Stimulated activated CD4-positive, alpha-beta T cell treated with anti-CD3 and anti-CD28 coated beads, Interleukin-12 subunit alpha, Interleukin-12 subunit beta, amount 100 ng/mL, for 48 hours (primary cell): Measurements from ENCODE around the gene MMP28.
A peak's percentile ranks its signal among the peaks of the same experiment; 100 is the strongest.

Source experiments
- DNase-seq, 3 donors: peaks; one replicate each; pipeline ENCODE4 v3.0.0-alpha.2; 2020; ENCODE audit warnings: low read depth in 2 of 3, low spot score in 1 of 3

MMP28 gene, protein sequence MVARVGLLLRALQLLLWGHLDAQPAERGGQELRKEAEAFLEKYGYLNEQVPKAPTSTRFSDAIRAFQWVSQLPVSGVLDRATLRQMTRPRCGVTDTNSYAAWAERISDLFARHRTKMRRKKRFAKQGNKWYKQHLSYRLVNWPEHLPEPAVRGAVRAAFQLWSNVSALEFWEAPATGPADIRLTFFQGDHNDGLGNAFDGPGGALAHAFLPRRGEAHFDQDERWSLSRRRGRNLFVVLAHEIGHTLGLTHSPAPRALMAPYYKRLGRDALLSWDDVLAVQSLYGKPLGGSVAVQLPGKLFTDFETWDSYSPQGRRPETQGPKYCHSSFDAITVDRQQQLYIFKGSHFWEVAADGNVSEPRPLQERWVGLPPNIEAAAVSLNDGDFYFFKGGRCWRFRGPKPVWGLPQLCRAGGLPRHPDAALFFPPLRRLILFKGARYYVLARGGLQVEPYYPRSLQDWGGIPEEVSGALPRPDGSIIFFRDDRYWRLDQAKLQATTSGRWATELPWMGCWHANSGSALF

GRCh38 chr17:35795007-35795870, at the start of gene MMP28:
MMP28 (minus strand) TSS chr17:35795641; CDS start chr17:35795377, 264 bp downstream.
- DNase-seq = peak in 1 of 3 donors; percentile 16

DNA sequence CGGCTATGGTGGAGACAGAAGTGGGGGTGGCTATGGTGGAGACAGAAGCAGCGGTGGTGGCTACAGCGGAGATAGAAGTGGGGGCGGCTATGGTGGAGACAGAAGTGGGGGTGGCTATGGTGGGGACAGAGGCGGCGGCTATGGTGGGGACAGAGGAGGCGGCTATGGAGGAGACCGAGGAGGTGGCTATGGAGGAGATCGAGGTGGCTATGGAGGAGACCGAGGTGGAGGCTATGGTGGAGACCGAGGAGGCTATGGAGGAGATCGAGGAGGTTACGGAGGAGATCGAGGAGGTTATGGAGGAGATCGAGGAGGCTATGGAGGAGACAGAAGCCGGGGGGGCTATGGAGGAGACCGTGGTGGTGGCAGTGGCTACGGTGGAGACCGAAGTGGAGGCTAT, 49.1 kb upstream of the MMP28 start:
- DNase-seq = no peak

DNA sequence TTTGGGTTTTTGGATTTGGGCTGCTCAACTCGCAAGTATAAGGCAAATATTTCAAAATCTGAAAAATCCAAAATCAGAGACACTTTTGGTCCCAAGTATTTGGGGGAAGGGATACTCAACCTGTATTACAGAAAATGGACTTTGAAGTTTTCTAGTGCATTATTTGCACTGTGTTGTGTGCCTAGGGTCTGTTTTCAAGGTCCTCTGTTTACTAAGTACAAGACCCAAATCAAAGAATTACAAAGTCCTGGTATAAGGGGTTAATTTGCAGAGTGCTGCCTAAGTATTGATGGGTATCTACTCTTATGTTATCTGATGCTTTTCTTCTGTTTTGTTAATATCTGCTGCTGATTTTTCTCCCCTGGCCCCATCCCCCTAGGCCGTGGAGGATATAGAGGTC, 48.3 kb upstream of the MMP28 start:
- no peak for DNase-seq

- DNase-seq = no peak
Observed at GRCh38 chr17:35842239-35842638, 46.8 kb upstream of the MMP28 start.

DNA sequence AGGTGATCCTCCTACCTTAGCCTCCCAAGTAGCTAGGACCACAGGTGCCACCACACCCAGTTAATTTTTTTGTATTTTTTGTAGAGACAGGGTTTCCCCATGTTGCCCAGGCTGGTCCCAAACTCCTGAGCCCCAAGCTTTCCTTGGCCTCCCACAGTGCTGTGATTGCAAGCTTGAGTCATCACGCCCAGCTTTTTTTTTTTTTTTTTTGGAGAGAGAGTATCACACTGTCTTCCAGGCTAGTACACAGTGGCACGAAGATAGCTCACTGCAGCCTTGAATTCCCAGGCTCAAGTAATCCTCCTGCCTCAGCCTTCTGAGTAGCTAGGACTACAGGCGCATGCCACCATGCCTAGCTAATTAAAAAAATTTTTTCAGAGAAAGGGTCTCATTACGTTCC, 46.1 kb upstream of the MMP28 start:
- no peak for DNase-seq

GRCh38 chr17:35841101-35841500, 45.7 kb upstream of the MMP28 start:
- DNase-seq = no peak

DNA sequence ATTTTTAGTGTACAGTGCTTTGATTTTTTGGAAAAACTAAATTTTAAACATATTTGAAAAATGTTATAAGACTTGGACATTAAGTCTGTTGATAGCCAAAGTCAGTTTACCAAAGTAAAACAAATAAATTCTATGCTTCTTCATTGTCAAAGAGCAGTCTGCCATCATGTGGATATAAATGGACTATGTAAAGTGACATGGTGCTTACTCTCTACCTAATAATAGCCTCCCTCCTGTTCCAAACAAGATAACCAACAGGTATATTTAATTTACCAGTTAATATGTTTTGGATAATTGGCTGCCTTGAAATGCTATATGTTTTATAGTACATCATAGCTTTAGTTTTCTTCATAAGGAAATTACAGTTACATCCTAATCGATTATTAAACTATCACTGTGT, 29.8 kb upstream of the MMP28 start:
- DNase-seq = no peak

DNA sequence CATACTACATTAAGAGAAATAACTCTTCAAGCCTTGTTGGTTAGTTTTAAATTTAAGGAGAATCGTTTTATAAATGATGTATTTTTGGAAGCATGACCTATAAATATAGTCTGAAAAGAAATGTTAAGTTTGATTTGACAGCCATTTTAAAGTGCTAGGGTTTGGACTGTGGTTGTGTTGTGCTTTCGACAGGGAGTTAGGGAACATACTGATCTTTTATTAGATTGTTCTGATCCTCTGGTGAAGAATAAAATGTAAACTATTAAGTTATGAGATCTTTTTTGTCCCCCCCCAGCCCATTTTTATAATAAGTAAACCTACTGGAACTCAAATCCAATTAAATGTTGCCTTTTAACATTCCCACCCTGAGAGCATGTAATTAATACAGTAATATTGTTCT, 25.9 kb upstream of the MMP28 start:
- no peak for DNase-seq

- DNase-seq = no peak
Observed at GRCh38 chr17:35819455-35819854, 24.0 kb upstream of the MMP28 start.

- no peak for DNase-seq
Observed at GRCh38 chr17:35817196-35817595, 21.8 kb upstream of the MMP28 start.

GRCh38 chr17:35816723-35817122, 21.3 kb upstream of the MMP28 start:
- DNase-seq = no peak

DNA sequence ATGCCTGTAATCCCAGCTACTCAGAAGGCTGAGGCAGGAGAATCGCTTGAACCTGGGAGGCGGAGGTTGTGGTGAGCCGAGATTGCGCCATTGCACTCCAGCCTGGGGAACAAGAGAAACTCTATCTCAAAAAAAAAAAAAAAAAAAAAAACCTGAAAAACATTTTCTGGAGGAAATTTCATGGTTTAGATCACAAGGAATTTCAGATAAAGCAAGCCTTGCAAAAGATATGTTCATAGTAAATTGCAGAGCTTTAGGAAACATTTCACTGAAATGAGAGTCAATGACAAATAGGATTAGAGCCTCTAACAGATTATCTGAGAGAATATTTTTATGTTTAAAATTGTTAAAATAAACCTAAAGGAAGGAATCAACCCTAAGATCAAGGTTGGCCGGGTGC, 17.0 kb upstream of the MMP28 start:
- DNase-seq = no peak

DNA sequence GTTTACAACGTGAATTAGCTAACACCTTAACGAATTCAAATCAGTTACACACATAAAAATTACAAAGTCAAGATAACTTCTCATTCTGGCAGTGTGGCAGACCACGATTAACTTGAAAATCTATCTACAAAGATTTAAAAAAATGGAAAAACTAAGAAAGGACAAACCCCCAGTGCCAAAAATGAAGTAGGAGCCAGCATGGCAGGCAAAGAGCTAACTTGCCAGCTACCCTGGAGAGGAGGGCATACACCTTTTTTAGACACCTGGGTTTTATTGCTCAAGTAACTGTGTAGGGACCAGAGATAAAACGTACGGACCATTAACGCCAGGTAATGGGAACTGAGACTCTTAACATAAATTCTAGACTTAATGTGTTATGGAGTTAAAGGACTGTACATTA, 16.3 kb upstream of the MMP28 start:
- no peak for DNase-seq

DNA sequence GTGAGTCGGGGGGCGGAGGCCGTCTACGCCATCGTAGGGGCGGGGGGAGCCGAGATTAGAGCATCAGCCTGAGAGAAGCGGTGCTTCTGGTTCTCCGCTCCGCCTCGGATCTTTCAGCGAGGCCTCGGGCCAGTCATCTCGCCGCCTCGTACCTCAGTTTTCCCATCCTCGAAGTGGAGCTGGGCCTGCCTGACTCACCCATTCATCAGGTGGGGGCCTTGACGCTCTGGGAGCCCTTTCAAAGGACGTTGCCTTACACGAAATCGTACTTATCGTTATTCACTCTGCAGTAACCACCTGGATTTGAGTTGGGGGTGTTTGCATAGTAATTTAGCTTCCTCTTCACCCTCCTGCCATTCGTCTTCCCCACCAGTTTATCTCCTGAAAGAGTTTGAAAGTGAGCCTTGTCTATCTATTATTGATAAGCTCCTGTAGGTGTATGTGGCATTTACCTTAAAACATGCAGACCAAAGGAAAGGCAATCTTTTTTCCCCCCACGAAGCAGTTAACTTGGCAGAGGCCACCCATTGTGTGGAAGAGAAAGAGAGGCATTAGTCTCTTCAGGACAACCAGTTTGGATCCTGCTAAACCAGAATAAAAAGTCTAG, 14.5 kb upstream of the MMP28 start:
- DNase-seq = peak in 2 of 3 donors; percentile 26 to 31

GRCh38 chr17:35808962-35809854, 13.8 kb upstream of the MMP28 start, which contains the start of gene TAF15:
TAF15 (plus strand) TSS chr17:35809484; CDS start chr17:35809570, 86 bp downstream.
- peak; percentile 92 to 94 (median 94) for DNase-seq

DNA sequence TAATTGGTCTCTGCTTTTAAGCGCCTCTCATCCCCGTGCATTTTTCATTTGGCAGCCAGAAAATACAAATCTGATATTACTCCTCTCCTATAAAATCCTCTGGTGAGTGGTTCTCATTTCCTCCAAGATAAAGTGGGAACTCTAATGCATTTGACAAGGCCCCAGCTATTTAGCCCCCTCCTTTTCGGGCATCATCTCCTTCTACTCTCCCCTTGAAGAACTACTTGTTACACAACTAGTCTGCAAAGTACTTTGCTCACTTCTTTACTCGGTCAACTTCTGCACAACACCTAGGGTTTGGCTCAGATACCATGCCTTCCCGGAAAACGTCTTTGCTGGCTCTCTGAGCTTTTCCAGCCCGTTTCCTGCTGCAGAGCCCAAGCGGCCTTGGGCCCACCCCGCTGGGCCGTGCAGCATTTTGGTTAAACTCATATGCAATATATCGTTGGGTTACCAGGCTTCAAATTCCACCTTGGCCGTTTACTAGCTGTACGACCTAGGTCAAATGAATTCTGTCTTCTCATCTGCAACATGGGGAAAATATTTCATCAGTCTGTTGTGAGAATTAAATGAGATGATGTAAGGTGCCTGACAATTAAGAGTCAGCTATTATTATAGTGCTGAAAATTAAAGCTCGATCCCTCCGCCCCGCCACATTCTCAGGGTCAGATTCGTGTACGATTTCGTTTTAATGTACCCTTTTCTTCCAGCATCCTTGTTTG, 13.0 kb upstream of the MMP28 start:
- DNase-seq = no peak

GRCh38 chr17:35807371-35808144, 12.1 kb upstream of the MMP28 start:
- no peak for DNase-seq

DNA sequence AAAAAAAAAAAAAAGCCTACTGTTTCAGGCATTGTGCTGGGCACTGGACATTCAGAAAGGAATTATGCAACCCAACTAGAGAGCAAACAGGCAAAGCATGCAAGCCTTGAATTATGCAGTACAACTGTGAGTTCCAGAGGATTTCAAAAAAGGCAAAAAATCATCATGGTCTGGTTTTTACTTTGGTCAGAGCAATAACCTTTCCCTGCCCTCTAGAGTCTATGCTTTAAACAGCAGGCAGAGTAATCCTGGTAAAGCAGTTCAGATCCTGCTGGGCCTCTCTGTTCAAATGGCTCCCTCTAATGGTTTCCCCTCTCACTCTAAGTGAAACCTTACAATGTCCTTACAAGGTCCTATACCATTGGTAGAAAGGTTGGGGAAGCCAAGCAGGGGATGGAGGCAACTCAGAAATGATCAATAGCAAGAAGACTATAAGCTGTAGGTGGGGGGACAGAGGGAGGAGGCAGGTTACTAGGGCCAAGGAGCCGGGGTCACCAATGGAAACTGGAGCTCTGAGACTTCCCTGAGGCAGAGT, 9.3 kb upstream of the MMP28 start:
- DNase-seq = peak in 1 of 3 donors; percentile 43
